Measurements from ENCODE around the gene FOXJ2. TPM values are rescaled to one million over a fixed set of nuclear protein-coding genes. Genes with fewer than 3 reads are reported as not detected.

Gene FOXJ2
- polyA plus RNA-seq, 4 donors = 20.7 to 34.3 (median 23.7) TPM

Other genes starting within 250 kb of the FOXJ2 start
- under 1 TPM; 0.07 to 0.49 (median 0.30) TPM for gene NANOG, start 243.3 kb upstream of the FOXJ2 start, polyA plus RNA-seq (ENCODE audit: insufficient read length in 4 of 4)
- gene SLC2A14, start 159.8 kb upstream of the FOXJ2 start, polyA plus RNA-seq (ENCODE audit: insufficient read length in 4 of 4) = 1 to 10 TPM in 1 of 4 donors, under 1 TPM in 3; 0.43 to 1.1 (median 0.64) TPM
- gene SLC2A3, start 96.5 kb upstream of the FOXJ2 start, polyA plus RNA-seq (ENCODE audit: insufficient read length in 4 of 4) = 10 to 100 TPM; 13.1 to 39.7 (median 19.2) TPM
- gene C3AR1, start 33.6 kb downstream of the FOXJ2 start, polyA plus RNA-seq (ENCODE audit: insufficient read length in 4 of 4) = 1 to 10 TPM; 2.8 to 9.0 (median 3.3) TPM
- gene NECAP1, start 49.6 kb downstream of the FOXJ2 start, polyA plus RNA-seq (ENCODE audit: insufficient read length in 4 of 4) = 10 to 100 TPM; 31.1 to 33.6 (median 31.3) TPM
- 1 to 10 TPM in 3 of 4 donors, under 1 TPM in 1; 0.63 to 3.8 (median 1.5) TPM for gene CLEC4A, start 90.9 kb downstream of the FOXJ2 start, polyA plus RNA-seq (ENCODE audit: insufficient read length in 4 of 4)
- gene ZNF705A, start 124.3 kb downstream of the FOXJ2 start, polyA plus RNA-seq (ENCODE audit: insufficient read length in 4 of 4) = not detected
- gene FAM90A1, start 194.9 kb downstream of the FOXJ2 start, polyA plus RNA-seq (ENCODE audit: insufficient read length in 4 of 4) = 1 to 10 TPM; 1.5 to 3.0 (median 1.7) TPM

Measured in left renal pelvis (tissue), 4 donors.